HG03378 (cell line): Measurements from ENCODE around the gene ADGRG3.
"Not testable (repeated sequence)": the region's sequence is repeated elsewhere in the genome, so short reads cannot be mapped to it uniquely, and the experiment has no call there.

Experiments used
- ATAC-seq: cut with Tn5 transposase; IDR thresholded peaks from one replicate; pipeline ENCODE4 v1.9.1; 2021; ENCODE audit warnings: mild to moderate bottlenecking, moderate library complexity; ENCODE audit not compliant: unreplicated experiment

The ADGRG3 gene

DNA sequence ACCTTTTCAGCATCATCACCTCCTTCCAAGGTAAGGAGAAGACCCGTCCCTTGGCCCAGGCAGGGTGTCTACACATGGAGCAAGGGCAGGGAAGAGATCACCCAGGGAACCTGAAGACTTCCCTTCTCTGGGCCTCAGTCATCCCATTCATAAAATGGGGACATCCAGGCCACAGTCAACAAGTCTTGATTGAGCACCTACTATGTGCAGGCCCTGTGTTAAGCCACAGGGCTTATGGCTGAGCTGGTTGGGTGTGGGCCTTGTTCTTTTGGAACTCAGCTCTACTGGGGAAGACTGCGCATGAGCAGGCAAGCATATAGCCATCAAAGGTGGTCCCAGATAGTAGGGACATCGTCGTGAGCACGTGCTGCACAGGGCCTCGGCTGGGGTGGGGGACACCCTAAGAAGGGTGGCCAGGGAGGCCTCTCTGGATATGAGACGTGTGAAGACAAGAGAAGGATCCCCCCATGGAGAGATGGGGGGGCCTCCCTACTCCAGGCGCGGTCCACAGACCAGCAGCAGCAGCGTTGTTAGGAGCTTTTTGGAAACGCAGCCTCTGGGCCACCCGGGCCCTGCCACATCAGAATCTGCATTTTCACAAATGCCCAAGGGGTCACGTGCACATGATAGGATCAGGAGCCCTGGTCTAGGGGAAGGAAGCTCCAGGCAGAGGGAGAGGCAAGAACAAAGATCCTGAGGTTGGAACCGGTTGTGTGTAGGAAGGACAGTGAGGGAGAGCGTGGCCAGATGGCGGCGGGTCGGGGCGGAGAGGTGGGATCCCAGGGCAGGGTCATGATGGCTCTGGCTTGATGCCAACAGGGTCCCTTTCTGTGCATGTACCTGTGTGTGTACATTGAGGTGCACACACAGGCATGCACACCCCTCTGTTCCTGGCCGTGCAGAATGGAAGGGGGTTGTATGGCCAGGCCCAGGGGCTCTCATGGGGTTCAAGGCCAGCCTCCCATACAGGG lies 5.9 kb upstream of the ADGRG3 start:
- no peak for ATAC-seq

DNA sequence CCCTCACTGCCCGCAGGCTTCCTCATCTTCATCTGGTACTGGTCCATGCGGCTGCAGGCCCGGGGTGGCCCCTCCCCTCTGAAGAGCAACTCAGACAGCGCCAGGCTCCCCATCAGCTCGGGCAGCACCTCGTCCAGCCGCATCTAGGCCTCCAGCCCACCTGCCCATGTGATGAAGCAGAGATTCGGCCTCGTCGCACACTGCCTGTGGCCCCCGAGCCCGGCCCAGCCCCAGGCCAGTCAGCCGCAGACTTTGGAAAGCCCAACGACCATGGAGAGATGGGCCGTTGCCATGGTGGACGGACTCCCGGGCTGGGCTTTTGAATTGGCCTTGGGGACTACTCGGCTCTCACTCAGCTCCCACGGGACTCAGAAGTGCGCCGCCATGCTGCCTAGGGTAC lies 4.7 kb upstream of the ADGRG3 start:
- ATAC-seq: no peak

DNA sequence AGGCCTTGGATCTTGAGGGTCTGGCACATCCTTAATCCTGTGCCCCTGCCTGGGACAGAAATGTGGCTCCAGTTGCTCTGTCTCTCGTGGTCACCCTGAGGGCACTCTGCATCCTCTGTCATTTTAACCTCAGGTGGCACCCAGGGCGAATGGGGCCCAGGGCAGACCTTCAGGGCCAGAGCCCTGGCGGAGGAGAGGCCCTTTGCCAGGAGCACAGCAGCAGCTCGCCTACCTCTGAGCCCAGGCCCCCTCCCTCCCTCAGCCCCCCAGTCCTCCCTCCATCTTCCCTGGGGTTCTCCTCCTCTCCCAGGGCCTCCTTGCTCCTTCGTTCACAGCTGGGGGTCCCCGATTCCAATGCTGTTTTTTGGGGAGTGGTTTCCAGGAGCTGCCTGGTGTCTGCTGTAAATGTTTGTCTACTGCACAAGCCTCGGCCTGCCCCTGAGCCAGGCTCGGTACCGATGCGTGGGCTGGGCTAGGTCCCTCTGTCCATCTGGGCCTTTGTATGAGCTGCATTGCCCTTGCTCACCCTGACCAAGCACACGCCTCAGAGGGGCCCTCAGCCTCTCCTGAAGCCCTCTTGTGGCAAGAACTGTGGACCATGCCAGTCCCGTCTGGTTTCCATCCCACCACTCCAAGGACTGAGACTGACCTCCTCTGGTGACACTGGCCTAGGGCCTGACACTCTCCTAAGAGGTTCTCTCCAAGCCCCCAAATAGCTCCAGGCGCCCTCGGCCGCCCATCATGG lies 4.0 kb upstream of the ADGRG3 start:
- no peak for ATAC-seq

DNA sequence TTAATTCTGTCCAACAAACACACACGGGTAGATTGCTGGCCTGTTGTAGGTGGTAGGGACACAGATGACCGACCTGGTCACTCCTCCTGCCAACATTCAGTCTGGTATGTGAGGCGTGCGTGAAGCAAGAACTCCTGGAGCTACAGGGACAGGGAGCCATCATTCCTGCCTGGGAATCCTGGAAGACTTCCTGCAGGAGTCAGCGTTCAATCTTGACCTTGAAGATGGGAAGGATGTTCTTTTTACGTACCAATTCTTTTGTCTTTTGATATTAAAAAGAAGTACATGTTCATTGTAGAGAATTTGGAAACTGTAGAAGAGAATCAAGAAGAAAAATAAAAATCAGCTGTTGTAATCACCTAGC lies 3.5 kb upstream of the ADGRG3 start:
- ATAC-seq: no peak

DNA sequence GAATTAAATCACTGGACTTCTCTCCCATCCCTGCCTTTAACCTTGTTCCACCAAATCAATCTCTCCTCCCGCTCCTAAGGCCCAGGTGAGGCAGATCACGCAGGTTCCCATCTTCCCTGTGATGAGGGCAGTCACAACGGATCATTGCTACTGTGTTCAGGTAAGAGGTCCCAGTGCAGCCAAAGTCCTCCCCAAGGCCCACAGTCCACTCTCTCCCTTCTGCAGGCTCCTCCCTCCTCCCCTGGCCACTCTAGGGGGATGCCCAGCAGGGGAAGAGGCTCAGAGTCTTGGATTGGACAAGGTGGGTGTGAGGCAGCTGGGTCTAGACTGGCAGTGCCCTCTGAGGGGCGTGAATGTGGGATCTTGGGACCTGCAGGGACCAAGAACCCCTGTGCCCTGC lies 2.6 kb upstream of the ADGRG3 start:
- no peak for ATAC-seq

DNA sequence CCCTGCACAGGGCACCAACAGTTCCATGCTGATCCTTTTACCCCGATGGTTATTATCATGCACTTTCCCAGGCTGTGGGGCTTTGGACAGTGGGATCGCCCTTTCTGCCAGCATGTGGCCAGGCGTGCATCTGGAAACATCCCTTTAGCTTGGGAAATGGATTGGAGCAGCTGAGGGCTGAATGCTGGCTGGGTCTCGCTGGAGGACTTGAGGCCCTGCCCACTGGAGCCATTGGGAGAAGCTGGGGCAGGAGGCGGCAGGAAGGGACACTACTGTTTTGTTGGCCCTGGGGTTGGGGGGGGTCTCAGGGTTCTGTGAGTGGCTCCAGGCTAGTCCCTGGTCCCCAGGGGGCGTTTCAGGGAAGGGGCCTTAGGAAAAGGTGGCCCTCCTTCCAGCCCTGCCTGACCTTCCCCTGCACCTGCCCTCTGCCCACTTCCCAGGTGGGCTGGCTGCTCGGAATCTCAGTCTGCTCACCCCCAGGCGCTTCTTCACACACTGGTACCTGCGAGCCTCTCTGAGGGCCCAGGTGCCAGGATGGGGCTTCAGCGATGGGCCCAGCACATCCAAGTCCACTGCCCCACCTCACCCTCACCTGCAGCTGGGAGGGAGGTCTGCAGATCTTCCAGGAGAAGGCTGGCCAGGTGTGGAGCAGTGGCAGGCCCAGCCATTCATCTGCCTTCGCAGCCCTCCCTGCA lies 1.6 kb upstream of the ADGRG3 start:
- ATAC-seq: no peak

DNA sequence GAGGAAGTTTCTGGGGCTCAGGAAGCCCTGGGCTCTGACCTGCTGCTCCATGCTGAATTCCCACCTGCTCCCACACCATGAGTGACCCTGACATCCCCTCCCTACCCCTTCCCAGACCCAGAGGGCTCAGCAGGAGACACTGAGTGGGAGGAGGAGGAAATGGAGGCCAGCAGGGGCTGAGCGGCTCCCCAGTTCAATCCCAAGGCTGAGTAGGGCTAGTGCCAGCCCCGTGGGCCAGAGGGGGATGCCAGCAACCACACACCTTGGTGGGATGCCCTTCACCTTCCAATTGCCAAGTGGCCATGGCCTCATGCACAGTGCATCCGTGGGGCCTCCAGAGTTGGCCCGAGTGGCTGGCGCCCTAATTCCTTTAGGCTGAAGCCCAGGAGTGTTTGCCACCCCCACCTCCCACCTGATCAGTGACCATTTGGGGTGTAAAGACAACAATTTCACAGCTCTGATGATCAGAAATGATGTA lies 1.0 kb upstream of the ADGRG3 start:
- ATAC-seq: no peak

DNA sequence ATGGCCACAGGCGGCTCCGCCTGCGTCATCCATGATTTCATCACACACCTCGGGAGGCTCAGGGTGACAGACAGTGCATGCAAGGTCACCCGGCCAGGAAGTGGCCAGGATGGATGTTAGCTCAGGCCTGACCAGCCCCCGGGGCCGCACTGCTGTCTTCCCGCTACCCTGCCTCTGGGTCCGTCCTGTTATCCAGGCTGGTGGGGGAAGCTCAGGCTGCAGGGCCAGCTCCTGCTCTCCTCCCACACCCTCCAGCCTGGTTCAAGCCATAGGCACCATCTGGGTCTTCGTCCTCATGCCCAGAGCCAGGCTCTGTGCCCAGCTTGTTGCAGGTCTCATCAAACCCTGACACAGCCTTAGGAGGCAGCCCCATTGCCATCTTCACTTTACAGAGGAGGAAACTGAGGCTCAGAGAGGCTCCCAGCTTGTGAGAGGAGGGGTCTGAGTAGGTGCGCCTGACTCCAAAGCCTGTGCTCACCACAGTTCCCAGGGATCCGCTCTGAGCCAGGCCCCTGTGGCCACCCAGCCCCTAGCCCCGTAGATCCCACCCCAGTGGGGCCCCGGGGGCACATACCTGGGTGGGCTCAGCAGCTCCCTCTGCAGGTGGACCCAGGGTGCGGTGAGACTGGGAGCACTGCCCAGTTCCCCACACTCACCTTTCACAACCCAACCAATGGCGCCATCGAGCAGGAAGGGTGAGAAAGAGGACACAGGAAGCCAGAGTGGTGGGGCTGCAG lies 412 bp upstream of the ADGRG3 start:
- no peak for ATAC-seq

DNA sequence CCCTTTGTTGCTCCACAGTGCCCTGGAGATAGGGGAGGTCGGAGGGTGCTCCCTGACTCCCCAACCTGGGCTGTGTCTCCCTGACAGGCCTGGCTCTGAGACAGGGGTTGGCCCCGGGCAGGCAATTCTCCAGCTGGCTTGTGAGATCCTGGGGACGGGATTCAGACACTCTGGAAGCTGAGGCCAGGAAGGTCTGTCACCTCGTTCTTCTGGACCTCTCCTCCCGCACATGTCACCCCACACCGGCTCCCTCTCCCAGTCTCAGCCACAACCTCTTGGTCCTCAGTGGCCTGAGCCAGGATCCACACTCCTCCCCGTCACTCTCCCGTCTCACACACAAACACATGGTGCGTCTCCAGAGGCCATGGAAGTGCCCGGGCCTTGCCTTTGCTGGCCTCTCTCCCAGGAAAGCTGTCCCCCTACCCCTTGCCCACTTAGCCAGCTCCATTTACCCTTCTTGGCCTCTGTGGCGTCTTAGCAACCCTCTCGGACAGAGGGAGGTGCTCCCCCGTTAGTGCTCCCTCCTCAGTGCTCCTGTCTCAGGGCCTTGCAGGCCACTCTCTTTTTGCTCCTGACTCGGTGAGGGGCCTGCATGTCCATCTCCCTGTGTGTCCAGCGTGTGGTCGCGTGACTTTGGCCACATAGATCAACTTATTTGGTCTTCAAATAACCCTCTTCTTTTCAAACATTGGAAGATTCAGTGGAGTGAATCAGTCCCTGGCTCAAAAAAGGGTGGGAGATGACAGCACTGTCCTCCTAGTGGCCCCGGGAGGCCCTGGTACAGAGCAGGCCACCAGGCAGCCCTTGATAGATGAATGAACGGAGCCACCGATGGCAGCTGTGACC lies 747 bp downstream of the ADGRG3 start:
- no peak for ATAC-seq

DNA sequence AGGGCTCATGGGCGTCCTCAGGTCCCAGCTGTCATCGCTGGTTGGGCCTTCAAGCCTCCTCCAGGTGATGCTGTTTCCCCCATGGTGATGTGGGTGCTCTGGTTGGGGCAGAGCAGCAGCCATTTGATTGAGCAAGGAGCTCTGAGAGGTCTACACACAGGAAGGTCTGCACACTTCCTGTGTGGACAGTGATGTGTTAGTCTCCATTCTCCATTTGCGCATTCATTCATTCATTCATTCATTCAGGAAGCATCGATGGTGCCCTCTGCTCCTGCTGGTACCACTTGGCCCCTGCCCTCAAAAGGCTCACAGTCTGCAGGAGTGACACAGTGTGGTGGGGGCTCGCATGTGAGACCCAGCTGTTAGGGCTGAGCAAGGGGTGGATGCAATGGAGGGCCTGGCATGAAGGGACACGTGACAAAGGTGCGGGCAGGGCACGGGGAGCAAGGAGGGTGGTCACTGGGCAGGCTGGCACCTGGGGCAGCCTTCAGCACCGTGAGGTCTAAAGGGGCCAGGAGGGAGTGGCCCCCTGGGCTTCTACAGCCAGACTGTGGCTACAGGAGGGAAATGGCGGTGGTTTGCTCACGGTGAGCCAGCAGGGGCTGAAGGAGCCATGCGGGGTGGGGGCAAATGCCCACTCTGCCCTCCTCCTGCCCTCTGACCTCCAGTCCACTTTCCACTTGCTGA lies 1.5 kb downstream of the ADGRG3 start:
- no peak for ATAC-seq

DNA sequence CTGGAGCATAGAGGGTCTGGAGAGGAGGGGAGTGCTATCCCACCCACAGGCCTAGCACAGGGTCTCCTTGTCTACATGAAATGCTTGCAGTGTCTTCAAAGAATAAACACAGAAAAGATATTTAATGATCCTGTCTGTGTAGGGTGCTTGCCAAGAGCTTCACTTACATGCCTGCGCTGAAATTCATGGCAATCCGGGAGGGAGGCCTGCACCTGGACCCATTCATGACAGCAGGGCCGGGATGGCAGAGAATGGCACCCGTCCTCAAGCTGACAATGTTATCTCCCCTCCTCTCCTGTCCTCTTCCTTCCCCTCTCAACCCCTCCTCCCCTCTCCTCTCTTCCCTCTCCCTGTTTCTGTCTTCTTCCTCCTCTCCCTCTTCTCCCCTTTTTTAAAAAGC lies 2.1 kb downstream of the ADGRG3 start:
- ATAC-seq: no peak

DNA sequence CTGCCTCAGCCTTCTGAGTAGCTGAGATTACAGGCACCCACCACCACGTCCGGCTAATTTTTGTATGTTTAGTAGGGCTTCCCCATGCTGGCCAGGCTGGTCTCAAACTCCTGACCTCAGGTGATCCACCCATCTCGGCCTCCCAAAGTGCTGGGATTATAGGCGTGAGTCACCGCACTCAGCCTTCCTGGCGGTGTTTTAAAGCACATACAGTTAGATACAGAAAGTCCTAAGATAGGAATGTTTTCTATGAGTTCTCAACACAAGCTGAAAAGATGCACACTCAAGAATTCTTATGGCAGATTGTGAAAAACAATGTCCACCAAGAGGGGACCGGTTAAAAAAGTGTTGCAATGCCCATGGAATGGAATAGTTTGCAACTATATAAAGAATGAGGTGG lies 3.3 kb downstream of the ADGRG3 start:
- ATAC-seq: not testable (repeated sequence)

DNA sequence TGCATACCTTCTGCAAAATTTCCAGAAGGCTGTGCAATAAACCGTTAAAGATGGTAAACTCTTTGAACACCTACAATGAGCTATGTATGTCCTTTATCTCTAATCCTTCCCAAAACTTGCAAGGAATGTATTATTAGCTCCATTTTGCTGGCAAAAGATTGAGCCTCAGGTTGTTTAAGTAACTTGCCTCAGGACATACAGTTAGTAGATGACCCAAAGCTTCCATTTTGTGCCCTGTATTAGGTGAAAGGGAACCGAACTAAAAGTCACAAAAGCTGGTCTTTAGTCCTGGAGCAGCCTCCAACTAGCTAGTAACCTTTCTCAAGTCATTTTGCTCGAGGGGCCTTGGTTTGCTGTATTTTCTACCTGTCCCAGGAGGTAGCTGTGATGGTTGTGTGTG lies 4.3 kb downstream of the ADGRG3 start:
- ATAC-seq: no peak

DNA sequence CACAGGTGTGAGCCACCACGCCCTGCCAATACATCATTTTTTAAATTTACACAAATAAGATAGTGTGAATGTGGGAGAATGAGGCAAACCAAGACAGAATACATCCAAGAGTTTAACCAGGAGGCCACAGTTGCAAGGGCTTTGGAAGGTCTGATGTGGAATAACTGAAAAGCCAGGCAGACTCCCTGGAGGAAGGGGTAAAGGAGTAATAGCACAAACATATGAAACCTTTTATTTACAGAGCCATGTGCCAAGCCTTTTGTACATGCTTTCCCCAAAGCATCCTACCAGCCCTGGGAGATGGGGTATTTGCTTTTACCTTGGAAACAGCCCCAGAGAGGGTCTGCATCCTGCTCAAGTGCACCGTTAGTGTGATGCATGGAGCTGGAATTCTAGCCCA lies 4.7 kb downstream of the ADGRG3 start:
- no peak for ATAC-seq

DNA sequence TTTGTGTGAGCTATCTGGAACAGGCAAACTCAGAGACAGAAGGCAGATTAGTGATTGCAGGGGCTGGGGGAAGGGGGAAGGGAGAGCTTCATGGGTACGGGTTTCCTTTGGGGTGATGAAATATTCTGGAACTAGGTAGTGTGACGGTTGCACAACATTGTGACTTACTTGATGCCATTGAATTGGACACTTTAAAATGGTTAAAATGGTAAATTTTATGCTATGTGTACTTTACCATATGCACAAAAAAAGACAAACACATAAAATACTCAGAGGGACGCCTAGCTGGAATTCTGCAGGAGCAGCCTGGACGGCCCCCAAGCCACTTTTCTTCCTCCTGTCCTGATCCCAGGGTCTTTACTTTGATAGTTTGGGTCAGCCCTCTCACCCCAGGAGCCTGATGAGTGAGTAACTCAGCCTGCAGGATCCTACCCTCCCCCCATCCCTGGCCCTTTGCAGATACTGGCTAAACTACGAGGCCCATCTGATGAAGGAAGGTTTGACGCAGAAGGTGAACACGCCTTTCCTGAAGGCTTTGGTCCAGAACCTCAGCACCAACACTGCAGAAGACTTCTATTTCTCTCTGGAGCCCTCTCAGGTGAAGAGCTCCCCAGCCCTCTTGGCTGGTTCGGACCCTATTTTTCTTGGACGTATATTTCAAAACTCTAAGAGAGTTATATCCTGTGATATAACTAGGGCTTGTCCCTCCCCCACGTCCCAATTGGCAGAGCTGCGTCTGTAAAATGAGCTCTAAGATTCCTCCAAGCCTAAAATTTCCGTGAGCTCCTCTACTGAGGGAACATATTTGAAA lies 7.8 kb downstream of the ADGRG3 start:
- ATAC-seq: no peak

DNA sequence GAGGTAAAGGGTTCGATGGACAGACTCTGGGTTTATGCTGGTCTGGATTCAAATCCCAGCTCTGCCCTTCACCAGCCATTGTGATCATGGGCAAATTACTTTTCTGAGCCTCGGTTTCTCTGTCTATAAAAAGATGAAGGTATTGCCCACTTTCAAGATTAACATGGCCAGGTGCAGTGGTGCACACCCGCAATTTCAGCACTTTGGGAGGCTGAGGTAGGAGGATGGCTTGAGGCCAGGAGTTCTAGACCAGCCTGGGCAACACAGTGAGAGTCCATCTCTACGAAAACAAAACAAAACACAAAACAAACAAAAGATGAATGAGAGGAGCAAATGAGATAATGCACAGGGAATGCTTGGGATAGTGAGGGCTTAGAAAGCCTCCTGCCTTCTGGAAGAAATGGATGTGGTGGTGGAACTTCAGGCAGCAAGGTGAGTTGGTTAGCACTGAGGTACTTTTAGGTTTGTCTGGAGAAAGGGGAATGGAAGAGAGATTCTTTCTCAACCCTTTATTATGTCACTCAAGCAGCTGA lies 8.5 kb downstream of the ADGRG3 start:
- no peak for ATAC-seq

DNA sequence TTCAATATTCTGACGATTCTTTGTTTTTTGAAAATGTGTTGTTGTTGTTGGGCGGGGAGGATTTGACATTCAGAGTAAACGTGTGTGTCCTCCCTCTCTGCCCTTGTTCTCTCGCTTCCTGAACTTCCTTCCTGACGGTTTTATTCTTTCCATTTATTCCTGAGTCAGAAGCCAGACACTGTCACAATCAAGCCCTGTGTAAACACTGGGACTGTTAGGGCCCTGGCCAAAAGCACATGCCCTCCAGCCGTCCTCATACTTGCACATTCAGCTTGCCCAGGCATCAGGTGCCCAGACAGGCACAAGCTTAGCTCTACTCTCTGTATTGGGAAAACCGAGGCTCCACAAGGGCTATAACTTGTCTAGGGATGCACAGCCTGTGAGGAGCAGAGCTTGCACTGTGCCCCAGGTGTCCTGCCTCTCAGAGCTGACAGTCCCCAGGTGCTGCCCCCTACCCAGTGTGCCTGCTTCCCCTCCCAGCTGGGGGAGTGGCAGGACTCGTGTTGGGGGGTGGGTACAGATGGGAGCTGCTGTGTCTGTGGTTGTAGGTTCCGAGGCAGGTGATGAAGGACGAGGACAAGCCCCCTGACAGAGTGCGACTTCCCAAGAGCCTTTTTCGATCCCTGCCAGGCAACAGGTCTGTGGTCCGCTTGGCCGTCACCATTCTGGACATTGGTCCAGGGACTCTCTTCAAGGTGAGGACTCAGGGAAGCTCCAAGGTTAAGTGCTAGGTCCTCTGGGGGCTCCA lies 9.7 kb downstream of the ADGRG3 start:
- ATAC-seq: no peak

DNA sequence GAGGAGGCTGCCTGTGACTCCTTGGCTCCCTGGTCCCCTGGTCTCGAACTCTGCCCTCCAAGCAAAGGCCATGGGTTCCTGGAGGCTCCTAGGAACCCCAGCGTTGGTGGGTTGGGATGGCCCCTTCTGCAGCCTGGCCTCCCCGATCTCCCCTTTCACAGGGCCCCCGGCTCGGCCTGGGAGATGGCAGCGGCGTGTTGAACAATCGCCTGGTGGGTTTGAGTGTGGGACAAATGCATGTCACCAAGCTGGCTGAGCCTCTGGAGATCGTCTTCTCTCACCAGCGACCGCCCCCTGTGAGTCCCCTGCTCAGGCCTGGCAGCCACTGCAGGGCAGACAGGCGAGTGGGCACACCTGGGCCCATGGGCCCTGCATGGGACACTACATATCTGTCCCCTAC lies 10.9 kb downstream of the ADGRG3 start:
- ATAC-seq: no peak
